KOPT-K1 (cell line): ENCODE data around the gene SH3PXD2A.
A peak's percentile ranks its signal among the peaks of the same experiment; 100 is the strongest.
"Not testable (repeated sequence)": the region's sequence is repeated elsewhere in the genome, so short reads cannot be mapped to it uniquely, and the experiment has no call there.

Experiments
- H3K27ac ChIP-seq: fragments of 200-600 bp; sonication (generic); 2 replicates; pipeline ENCODE4 v1.5.1; 2016; ENCODE audit warnings: antibody characterized with exemption, mild to moderate bottlenecking, low read depth, low read length; ENCODE audit not compliant: poor library complexity, severe bottlenecking
- H3K36me3 ChIP-seq: fragments of 200-600 bp; sonication (generic); 2 replicates; pipeline ENCODE4 v1.5.1; 2017; ENCODE audit warnings: antibody characterized with exemption, mild to moderate bottlenecking, low read length, moderate library complexity; ENCODE audit not compliant: insufficient read depth
- H3K9me3 ChIP-seq: fragments of 200-600 bp; sonication (generic); 2 replicates; pipeline ENCODE4 v1.5.1; 2017; ENCODE audit warnings: antibody characterized with exemption, low read length, mild to moderate bottlenecking; ENCODE audit not compliant: insufficient read depth, poor library complexity, severe bottlenecking

SH3PXD2A gene

DNA sequence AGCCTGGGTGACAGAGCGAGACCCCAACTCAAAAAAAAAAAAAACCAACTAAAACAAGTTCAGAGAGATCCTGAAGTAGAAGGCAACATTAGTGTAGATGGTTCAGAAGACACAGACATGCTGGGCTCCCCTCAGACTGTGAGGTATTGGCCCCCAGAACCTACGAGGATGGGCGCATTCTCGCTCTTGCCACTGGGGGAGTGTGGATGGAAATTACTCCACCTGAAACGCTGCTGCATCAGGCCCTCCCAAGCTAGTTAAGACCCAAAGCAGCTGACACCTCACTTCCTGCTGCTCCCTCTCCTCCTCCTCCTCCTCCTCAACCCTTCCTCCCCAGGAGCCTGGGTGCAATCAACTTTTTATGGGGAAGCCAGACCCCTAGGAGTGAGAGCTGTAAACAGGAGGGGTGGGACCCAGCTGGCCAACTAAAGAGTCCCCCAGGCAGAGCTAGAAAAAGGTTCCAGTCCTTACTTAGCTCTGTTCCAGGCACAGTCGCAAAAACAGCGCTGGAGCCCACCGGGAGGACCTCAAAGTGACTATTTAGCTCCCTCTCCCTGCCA lies 7.4 kb downstream of the SH3PXD2A start:
- Histone ChIP-seq H3K9me3 (no peaks in the 10 kb centered on the region), H3K27ac (no peak overlapping the region), H3K36me3 (no peaks in the 10 kb centered on the region)

DNA sequence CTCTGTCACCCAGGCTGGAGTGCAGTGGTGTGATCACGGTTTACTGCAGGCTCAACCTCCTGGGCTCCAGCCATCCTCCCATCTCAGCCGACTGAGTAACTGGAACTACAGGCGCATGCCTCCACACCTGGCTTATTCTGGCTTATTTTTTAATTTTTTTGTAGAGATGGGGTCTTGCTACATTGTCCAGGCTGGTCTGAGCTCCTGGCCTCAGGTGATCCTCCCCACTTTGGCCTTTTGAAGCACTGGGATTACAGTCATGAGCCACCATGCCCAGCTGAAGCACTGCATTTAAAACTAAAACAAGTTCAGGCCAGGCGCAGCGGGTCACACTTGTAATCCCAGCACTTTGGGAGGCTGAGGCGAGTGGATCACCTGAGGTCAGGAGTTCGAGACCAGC lies 8.0 kb downstream of the SH3PXD2A start:
- H3K27ac ChIP-seq = no peak overlapping the region
- no peaks in the 10 kb centered on the region for H3K9me3 ChIP-seq
- no peaks in the 10 kb centered on the region for H3K36me3 ChIP-seq

DNA sequence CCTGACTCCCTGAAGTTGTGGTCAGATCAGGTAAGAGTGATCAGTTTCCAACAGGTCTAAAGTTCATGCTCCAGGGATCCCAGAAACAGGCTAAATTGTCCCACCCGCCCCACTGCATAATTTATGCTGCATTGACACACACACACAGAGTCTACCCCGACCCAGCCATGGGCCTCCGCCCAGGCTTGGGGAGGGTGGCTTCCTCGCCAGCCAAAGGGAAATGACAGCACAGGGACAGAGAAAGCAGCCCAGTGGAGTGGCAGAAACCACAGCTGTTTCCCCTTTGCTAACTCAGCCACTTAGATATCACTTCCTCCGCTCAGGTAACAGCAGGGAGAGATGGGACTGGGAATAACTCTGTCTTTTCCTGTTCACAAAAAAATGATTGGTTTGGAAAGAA lies 9.4 kb downstream of the SH3PXD2A start:
- Histone ChIP-seq H3K36me3 (no peaks in the 10 kb centered on the region), H3K27ac (peak overlapping the region; percentile 25), H3K9me3 (no peaks in the 10 kb centered on the region)

GRCh38 chr10:103845346-103845745 lies 10.0 kb downstream of the SH3PXD2A start:
- not testable (repeated sequence) for H3K36me3 ChIP-seq, H3K9me3 ChIP-seq, H3K27ac ChIP-seq

DNA sequence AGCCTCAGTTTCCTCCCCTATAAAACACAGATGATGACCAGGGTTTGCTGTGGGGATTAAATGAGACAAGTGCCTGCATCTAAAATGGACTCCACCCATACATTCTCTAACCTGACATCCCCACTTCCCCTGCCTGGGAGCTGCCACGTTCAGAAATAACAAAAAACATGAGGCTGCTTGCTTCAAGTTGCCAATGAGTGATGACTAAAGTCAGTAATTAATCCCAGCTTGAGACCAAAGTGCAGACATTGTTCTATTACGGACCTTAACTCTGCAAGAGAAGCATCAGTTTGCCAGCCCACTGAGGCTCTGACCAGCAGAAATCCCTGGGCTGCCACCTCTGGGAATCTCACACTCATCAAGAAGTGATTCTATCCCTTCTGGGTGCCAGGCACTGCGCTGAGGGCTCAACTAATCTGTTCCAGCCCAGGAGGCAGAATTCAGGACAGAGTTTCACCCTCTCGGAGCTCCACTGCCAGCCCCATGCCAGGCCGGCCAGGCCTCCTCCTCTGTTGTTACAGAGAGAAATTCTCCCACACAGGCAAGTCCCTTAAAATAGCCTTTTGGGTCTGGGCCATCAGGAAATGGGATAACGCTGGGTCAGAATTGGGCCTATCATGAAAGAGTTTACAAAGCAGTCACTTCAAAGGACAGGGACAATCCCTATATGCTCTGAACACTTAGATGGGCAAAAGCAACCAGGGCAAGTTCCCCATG lies 11.4 kb downstream of the SH3PXD2A start:
- H3K27ac ChIP-seq = no peak overlapping the region
- no peaks in the 10 kb centered on the region for H3K9me3 ChIP-seq
- no peaks in the 10 kb centered on the region for H3K36me3 ChIP-seq

- H3K36me3 ChIP-seq = no peaks in the 10 kb centered on the region
- H3K9me3 ChIP-seq = no peaks in the 10 kb centered on the region
- no peak overlapping the region for H3K27ac ChIP-seq
Observed at GRCh38 chr10:103843045-103843444, 12.3 kb downstream of the SH3PXD2A start.

GRCh38 chr10:103842605-103843004 lies 12.8 kb downstream of the SH3PXD2A start:
- Histone ChIP-seq H3K27ac (no peak overlapping the region), H3K9me3 (no peaks in the 10 kb centered on the region), H3K36me3 (no peaks in the 10 kb centered on the region)

GRCh38 chr10:103841519-103841918 lies 13.9 kb downstream of the SH3PXD2A start:
- Histone ChIP-seq H3K9me3 (no peaks in the 10 kb centered on the region), H3K27ac (no peak overlapping the region), H3K36me3 (no peaks in the 10 kb centered on the region)

- H3K9me3 ChIP-seq = no peaks in the 10 kb centered on the region
- H3K27ac ChIP-seq = no peak overlapping the region
- no peaks in the 10 kb centered on the region for H3K36me3 ChIP-seq
Observed at GRCh38 chr10:103840740-103841070, 14.7 kb downstream of the SH3PXD2A start.

- Histone ChIP-seq H3K36me3 (no peaks in the 10 kb centered on the region), H3K9me3 (no peaks in the 10 kb centered on the region), H3K27ac (no peak overlapping the region)
Observed at GRCh38 chr10:103839872-103840739, 15.3 kb downstream of the SH3PXD2A start.

- Histone ChIP-seq H3K27ac (no peak overlapping the region), H3K9me3 (no peaks in the 10 kb centered on the region), H3K36me3 (no peaks in the 10 kb centered on the region)
Observed at GRCh38 chr10:103839519-103839871, 15.9 kb downstream of the SH3PXD2A start.

GRCh38 chr10:103838862-103839518 lies 16.4 kb downstream of the SH3PXD2A start:
- H3K36me3 ChIP-seq = no peaks in the 10 kb centered on the region
- no peak overlapping the region for H3K27ac ChIP-seq
- no peaks in the 10 kb centered on the region for H3K9me3 ChIP-seq

- peaks cover 1% of the 10 kb centered on the region for H3K9me3 ChIP-seq
- H3K36me3 ChIP-seq = no peaks in the 10 kb centered on the region
- H3K27ac ChIP-seq = no peak overlapping the region
Observed at GRCh38 chr10:103838070-103838395, 17.3 kb downstream of the SH3PXD2A start.

- Histone ChIP-seq H3K9me3 (peaks cover 6% of the 10 kb centered on the region), H3K36me3 (no peaks in the 10 kb centered on the region), H3K27ac (no peak overlapping the region)
Observed at GRCh38 chr10:103837370-103838069, 17.9 kb downstream of the SH3PXD2A start.

GRCh38 chr10:103836861-103837260 lies 18.5 kb downstream of the SH3PXD2A start:
- Histone ChIP-seq H3K9me3 (peaks cover 6% of the 10 kb centered on the region), H3K27ac (no peak overlapping the region), H3K36me3 (no peaks in the 10 kb centered on the region)
